ENCODE results near the gene MYPOP. TPM values are rescaled to one million over a fixed set of nuclear protein-coding genes. Genes with fewer than 3 reads are reported as not detected.

MYPOP gene
- total and polyA plus RNA-seq, 2 of the 13 experiments (the other 11 are each of a cell fraction or from before 2014, with no cell fraction given): 2.3 to 2.7 TPM

- H3K4me2 ChIP-seq (ENCODE audit: low read depth, low read length): no peak overlapping the region
- no peaks in the 10 kb centered on the region for H3K36me3 ChIP-seq (replicated peaks in 1 of 2; ENCODE audit: control insufficient read depth in 1 of 2, insufficient read depth in 2 of 2, low read length in 2 of 2)
- no peak overlapping the region for H3K4me3 ChIP-seq (replicated peaks in 1 of 3; ENCODE audit: insufficient read depth in 1 of 3, low read depth in 2 of 3, low read length in 3 of 3)
- in situ Hi-C loops (cut with HindIII; ENCODE audit: extremely low pct_ligation_motif_present, low pct_unique_long_range_greater_than_20kb) (no loop called here), intact Hi-C loops (cut with micrococcal nuclease; ENCODE audit: unreplicated experiment) (no loop called here)
- FAIRE-seq (no peak), ATAC-seq (no peak), DNase-seq (ENCODE audit: low spot score) (no peak)
- no peak overlapping the region for H3K27ac ChIP-seq (ENCODE audit: extremely low read length, insufficient read depth, low read length)
- no peak overlapping the region for H3K9ac ChIP-seq (ENCODE audit: insufficient read depth, low read depth, low read length)
- H3K9me3 ChIP-seq (ENCODE audit: low read length): no peaks in the 10 kb centered on the region
- H4K20me1 ChIP-seq (ENCODE audit: insufficient read depth, low read length): no peaks in the 10 kb centered on the region
- H3K27me3 ChIP-seq (ENCODE audit: control insufficient read depth in 1 of 2, insufficient read depth in 2 of 2, low read length in 2 of 2): no peaks in the 10 kb centered on the region; a peak in 1 of 5 replicates
- H3K79me2 ChIP-seq (ENCODE audit: insufficient read depth, low read length): no peaks in the 10 kb centered on the region
- no TSS peak for BruUV-seq (replicated peaks)
- ChIA-PET POLR2A (no interaction called here), CTCF (ENCODE audit: low intra/inter-chr PET ratio, low total read pairs) (no interaction called here)
- no peak overlapping the region for H2AFZ ChIP-seq (ENCODE audit: low read length)
- H3K4me1 ChIP-seq (ENCODE audit: insufficient read depth, low read length): no peaks in the 10 kb centered on the region
- WGBS (ENCODE audit: low lambda C conversion rate): 0% methylated on average over 1 of the region's 1 CpG
- TF ChIP-seq MATR3 (CRISPR knock-in tag; IDR thresholded peaks at IDR 0.05) (no peak), SP5 (CRISPR knock-in tag; IDR thresholded peaks at IDR 0.05; ENCODE audit: borderline replicate concordance, low read depth) (no peak), ZNF460 (CRISPR knock-in tag; IDR thresholded peaks at IDR 0.05; ENCODE audit: borderline replicate concordance) (no peak), ZFY (CRISPR knock-in tag; IDR thresholded peaks at IDR 0.05) (no peak), TGIF2 (CRISPR knock-in tag; IDR thresholded peaks at IDR 0.05) (no peak), ZIK1 (CRISPR knock-in tag; IDR thresholded peaks at IDR 0.05; ENCODE audit: borderline replicate concordance, low read depth) (no peak), ZNF672 (CRISPR knock-in tag; IDR thresholded peaks at IDR 0.05) (no peak), MYNN (CRISPR knock-in tag; IDR thresholded peaks at IDR 0.05; ENCODE audit: low read depth) (no peak), JUN (CRISPR knock-in tag; IDR thresholded peaks at IDR 0.05) (no peak), KDM4B (CRISPR knock-in tag; IDR thresholded peaks at IDR 0.05) (no peak), TEAD2 (CRISPR knock-in tag; IDR thresholded peaks at IDR 0.05) (no peak)
- TF ChIP-seq, protein P1, sequence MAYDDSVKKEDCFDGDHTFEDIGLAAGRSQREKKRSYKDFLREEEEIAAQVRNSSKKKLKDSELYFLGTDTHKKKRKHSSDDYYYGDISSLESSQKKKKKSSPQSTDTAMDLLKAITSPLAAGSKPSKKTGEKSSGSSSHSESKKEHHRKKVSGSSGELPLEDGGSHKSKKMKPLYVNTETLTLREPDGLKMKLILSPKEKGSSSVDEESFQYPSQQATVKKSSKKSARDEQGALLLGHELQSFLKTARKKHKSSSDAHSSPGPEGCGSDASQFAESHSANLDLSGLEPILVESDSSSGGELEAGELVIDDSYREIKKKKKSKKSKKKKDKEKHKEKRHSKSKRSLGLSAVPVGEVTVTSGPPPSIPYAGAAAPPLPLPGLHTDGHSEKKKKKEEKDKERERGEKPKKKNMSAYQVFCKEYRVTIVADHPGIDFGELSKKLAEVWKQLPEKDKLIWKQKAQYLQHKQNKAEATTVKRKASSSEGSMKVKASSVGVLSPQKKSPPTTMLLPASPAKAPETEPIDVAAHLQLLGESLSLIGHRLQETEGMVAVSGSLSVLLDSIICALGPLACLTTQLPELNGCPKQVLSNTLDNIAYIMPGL (CRISPR knock-in tag; IDR thresholded peaks at IDR 0.05; ENCODE audit: borderline replicate concordance in 1 of 2, low read depth in 1 of 2): no peak
- TF ChIP-seq, protein P2, sequence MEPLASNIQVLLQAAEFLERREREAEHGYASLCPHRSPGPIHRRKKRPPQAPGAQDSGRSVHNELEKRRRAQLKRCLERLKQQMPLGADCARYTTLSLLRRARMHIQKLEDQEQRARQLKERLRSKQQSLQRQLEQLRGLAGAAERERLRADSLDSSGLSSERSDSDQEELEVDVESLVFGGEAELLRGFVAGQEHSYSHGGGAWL (CRISPR knock-in tag; IDR thresholded peaks at IDR 0.05): no peak
- TF ChIP-seq, protein P3, sequence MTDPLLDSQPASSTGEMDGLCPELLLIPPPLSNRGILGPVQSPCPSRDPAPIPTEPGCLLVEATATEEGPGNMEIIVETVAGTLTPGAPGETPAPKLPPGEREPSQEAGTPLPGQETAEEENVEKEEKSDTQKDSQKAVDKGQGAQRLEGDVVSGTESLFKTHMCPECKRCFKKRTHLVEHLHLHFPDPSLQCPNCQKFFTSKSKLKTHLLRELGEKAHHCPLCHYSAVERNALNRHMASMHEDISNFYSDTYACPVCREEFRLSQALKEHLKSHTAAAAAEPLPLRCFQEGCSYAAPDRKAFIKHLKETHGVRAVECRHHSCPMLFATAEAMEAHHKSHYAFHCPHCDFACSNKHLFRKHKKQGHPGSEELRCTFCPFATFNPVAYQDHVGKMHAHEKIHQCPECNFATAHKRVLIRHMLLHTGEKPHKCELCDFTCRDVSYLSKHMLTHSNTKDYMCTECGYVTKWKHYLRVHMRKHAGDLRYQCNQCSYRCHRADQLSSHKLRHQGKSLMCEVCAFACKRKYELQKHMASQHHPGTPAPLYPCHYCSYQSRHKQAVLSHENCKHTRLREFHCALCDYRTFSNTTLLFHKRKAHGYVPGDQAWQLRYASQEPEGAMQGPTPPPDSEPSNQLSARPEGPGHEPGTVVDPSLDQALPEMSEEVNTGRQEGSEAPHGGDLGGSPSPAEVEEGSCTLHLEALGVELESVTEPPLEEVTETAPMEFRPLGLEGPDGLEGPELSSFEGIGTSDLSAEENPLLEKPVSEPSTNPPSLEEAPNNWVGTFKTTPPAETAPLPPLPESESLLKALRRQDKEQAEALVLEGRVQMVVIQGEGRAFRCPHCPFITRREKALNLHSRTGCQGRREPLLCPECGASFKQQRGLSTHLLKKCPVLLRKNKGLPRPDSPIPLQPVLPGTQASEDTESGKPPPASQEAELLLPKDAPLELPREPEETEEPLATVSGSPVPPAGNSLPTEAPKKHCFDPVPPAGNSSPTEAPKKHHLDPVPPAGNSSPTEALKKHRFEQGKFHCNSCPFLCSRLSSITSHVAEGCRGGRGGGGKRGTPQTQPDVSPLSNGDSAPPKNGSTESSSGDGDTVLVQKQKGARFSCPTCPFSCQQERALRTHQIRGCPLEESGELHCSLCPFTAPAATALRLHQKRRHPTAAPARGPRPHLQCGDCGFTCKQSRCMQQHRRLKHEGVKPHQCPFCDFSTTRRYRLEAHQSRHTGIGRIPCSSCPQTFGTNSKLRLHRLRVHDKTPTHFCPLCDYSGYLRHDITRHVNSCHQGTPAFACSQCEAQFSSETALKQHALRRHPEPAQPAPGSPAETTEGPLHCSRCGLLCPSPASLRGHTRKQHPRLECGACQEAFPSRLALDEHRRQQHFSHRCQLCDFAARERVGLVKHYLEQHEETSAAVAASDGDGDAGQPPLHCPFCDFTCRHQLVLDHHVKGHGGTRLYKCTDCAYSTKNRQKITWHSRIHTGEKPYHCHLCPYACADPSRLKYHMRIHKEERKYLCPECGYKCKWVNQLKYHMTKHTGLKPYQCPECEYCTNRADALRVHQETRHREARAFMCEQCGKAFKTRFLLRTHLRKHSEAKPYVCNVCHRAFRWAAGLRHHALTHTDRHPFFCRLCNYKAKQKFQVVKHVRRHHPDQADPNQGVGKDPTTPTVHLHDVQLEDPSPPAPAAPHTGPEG (CRISPR knock-in tag; IDR thresholded peaks at IDR 0.05): no peak
Observed at GRCh38 chr19:45947926-45948325, 45.5 kb upstream of the MYPOP start.
